Astrocyte of the spinal cord (primary cell): ENCODE data around the gene ASB4.

Experiments used
- DNase-seq: peaks from one replicate; pipeline ENCODE4 v3.0.0; 2011; ENCODE audit warnings: low read depth, low spot score
- H3K4me3 ChIP-seq: 2 replicates; pipeline ENCODE4 v1.5.1; 2011; ENCODE audit warnings: low read depth, mild to moderate bottlenecking, low read length, moderate library complexity
- CTCF ChIP-seq: IDR thresholded peaks from 2 replicates; pipeline ENCODE4 v1.5.1; 2012; ENCODE audit warnings: low read depth, mild to moderate bottlenecking, low read length, inconsistent platforms
- in situ Hi-C: cut with HindIII; loops from 2 replicates; pipeline ENCODE4 v1.10.0; 2017; ENCODE audit warnings: low sequenced_read_pairs

The ASB4 gene

GRCh38 chr7:95544171-95544570 is 58.4 kb downstream of the ASB4 start:
- in situ Hi-C loops = no loop called here
- no peak for TF ChIP-seq CTCF
- no peak for DNase-seq
- H3K4me3 ChIP-seq = no peak overlapping the region

GRCh38 chr7:95545007-95545615 is 59.4 kb downstream of the ASB4 start:
- DNase-seq = peak; percentile 78
- in situ Hi-C loops = no loop called here
- peak; percentile 91 for TF ChIP-seq CTCF
- H3K4me3 ChIP-seq = peak overlapping the region; percentile 30

- H3K4me3 ChIP-seq = no peak overlapping the region
- no peak for TF ChIP-seq CTCF
- no peak for DNase-seq
- in situ Hi-C loops = no loop called here
Observed at GRCh38 chr7:95545673-95546072, 59.9 kb downstream of the ASB4 start.

- H3K4me3 ChIP-seq = no peak overlapping the region
- in situ Hi-C loops = no loop called here
- no peak for TF ChIP-seq CTCF
- no peak for DNase-seq
Observed at GRCh38 chr7:95546647-95547046, 60.9 kb downstream of the ASB4 start.

- TF ChIP-seq CTCF = no peak
- in situ Hi-C loops = no loop called here
- H3K4me3 ChIP-seq = no peak overlapping the region
- DNase-seq = no peak
Observed at GRCh38 chr7:95547361-95548348, 61.9 kb downstream of the ASB4 start.

GRCh38 chr7:95549818-95550529 is 64.2 kb downstream of the ASB4 start:
- no peak overlapping the region for H3K4me3 ChIP-seq
- DNase-seq = peak; percentile 90
- in situ Hi-C loops = no loop called here
- TF ChIP-seq CTCF = no peak
